Renal cortical epithelial cell (primary cell): ENCODE results near the gene FBXO36. TPM values are rescaled to one million over a fixed set of nuclear protein-coding genes. Genes with fewer than 3 reads are reported as not detected.

ENCODE experiments used
- DNase-seq: peaks from one replicate; pipeline ENCODE4 v3.0.0-alpha.2; 2011; ENCODE audit warnings: low read depth
- total RNA-seq: library from RNA; depleted of rRNA; stranded (reverse); fragments of >200 nt; gene quantifications from 2 replicates; pipeline ENCODE4 v1.2.3, GENCODE V29; 2014

FBXO36 gene
- total RNA-seq, 1 donor from 2014 or later: 4.2 TPM

DNA sequence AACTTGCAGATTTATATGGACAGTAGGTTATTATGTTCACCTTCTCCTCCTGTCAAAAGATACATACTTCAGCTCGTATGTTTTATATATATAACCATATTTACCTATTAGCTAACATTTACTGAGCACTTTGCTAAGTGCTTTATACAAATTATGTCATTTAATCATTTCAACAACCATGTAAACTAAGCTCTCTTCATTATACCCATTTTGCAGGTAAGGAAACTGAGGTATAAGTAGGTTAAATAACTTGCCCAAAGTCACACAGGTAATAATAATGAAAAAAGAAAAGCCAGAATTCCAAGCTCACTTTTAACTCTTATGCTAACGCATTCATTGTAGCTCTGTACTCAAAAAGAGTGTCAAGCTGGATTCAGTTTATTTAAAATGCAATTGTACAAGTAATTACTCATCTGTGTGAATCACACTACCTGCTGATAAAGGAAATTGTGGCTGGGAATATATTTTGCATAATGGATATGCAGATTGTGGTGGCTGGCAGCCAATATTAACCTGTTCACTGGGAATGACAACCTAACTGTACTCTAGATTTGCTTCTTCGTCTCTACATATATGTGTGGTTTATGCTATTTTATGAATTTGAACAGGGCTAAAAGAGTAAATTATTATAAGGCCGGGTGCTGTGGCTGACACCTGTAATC is 125.8 kb downstream of the FBXO36 start:
- peak; percentile 56 for DNase-seq

GRCh38 chr2:230050136-230050535 is 127.8 kb downstream of the FBXO36 start:
- no peak for DNase-seq

GRCh38 chr2:230052299-230052698 is 130.0 kb downstream of the FBXO36 start:
- DNase-seq: peak; percentile 35

DNA sequence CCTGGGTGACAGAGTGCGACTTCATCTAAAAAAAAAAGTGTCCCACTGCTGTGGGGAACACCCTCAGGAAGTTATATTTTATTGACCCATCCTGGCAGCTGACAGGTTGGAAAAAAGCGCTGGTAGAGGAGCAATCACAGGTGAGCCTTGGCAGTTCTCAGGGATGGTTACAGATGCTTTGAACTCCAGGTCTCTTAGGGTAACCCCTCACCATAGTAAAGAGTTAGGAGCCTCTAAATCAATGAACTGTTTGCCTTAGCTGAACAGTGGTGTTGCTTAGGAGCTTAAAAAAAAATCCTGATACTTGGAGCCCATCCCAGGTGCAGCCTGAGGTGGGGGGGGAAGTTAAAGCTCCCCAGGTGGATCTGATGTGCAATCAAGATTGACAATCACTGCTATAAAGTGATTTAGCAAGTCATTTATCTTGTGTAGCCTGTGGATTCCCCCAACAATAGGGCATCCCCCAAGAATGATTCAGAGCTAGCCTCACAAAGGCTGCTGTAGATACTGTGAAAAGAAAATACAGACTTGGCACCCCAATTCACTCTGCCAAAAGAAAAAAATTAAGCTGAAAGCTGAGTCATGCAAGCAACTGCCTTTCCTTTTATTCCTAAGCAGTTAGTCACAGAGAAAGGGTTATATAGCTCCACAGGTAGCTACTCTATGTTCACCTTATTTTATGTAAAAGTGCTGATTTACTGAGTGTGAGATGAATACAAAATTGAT is 131.6 kb downstream of the FBXO36 start:
- DNase-seq: peak; percentile 83

GRCh38 chr2:230060672-230061293 is 138.5 kb downstream of the FBXO36 start:
- no peak for DNase-seq

Other genes starting within 250 kb of the FBXO36 start
- 1.2 TPM in 1 of 2 replicates, not detected in the other for gene DNER, start 207.9 kb upstream of the FBXO36 start, total RNA-seq
- gene TRIP12, start 494 bp upstream of the FBXO36 start, total RNA-seq: 215 and 346 TPM in 2 replicates
- gene SLC16A14, start 146.4 kb downstream of the FBXO36 start, total RNA-seq: 0.17 and 1.8 TPM in 2 replicates